Tibial nerve (tissue), 4 donors: ENCODE measurements around the gene CCL3. TPM values are rescaled to one million over a fixed set of nuclear protein-coding genes. Genes with fewer than 3 reads are reported as not detected.
"Not testable (repeated sequence)": the region's sequence is repeated elsewhere in the genome, so short reads cannot be mapped to it uniquely, and the experiment has no call there.

Source experiments
- DNase-seq, 2 donors: peaks; one replicate each; pipeline ENCODE4 v3.0.0-alpha.2; 2019; ENCODE audit warnings: low spot score in 2 of 2
- H3K27ac ChIP-seq, 4 donors: fragments of 200-600 bp; sonication (generic) in 3 of 4; one replicate each; pipeline ENCODE4 v1.5.1; 2017 to 2019; ENCODE audit warnings: mild to moderate bottlenecking in 1 of 4
- H3K27me3 ChIP-seq, 2 donors: fragments of 200-600 bp; sonication (generic) in 1 of 2; one replicate each; pipeline versions ENCODE4 v1.5.1 to v1.6.0; 2017 to 2019
- H3K36me3 ChIP-seq, 3 donors: fragments of 200-600 bp; sonication (generic); one replicate each; pipeline ENCODE4 v1.5.1; 2018 to 2019
- H3K4me1 ChIP-seq, 4 donors: fragments of 200-600 bp; sonication (generic) in 3 of 4; one replicate each; pipeline ENCODE4 v1.5.1; 2017 to 2019
- H3K4me3 ChIP-seq, 4 donors: fragments of 200-600 bp; sonication (generic) in 3 of 4; one replicate each; pipeline ENCODE4 v1.5.1; 2017 to 2019; ENCODE audit warnings: mild to moderate bottlenecking in 1 of 4, moderate library complexity in 1 of 4
- H3K9me3 ChIP-seq, 4 donors: fragments of 200-600 bp; sonication (generic) in 3 of 4; one replicate each; pipeline ENCODE4 v1.5.1; 2017 to 2019
- EP300 ChIP-seq, 2 donors: sonication (generic); formaldehyde crosslinking; IDR thresholded peaks; one replicate each; pipeline ENCODE4 v1.6.1; 2017; ENCODE audit warnings: antibody characterized with exemption in 2 of 2, mild to moderate bottlenecking in 1 of 2
- POLR2A ChIP-seq, 2 donors: fragments of 450-650 bp; IDR thresholded peaks; one replicate each; pipeline ENCODE4 v1.6.1; 2017; ENCODE audit warnings: antibody characterized with exemption in 2 of 2, mild to moderate bottlenecking in 2 of 2, moderate library complexity in 2 of 2
- WGBS, 2 donors: methylation state at CpG; one replicate each; pipeline ENCODE4 v1.1.5; 2018; 5-methylcytosine and 5-hydroxymethylcytosine counted together
- total RNA-seq, 4 donors: library from RNA; depleted of rRNA; stranded (reverse); fragments of >200 nt; gene quantifications; one replicate each; pipeline ENCODE4 v1.1.0, GENCODE V29; 2016
- TF ChIP-seq, protein P1 (sequence below), 5 experiments: fragments of 200-600 bp in 3 of 5; fragments of 450-650 bp in 2 of 5; sonication (generic) in 3 of 5; IDR thresholded peaks; one replicate each; pipeline ENCODE4 v1.5.1; 2016 to 2019; ENCODE audit warnings: antibody characterized with exemption in 5 of 5, mild to moderate bottlenecking in 3 of 5, moderate library complexity in 2 of 5

The CCL3 gene
- total RNA-seq, 4 donors from 2014 or later, result 3.6 TPM; not detected in 3

DNA sequence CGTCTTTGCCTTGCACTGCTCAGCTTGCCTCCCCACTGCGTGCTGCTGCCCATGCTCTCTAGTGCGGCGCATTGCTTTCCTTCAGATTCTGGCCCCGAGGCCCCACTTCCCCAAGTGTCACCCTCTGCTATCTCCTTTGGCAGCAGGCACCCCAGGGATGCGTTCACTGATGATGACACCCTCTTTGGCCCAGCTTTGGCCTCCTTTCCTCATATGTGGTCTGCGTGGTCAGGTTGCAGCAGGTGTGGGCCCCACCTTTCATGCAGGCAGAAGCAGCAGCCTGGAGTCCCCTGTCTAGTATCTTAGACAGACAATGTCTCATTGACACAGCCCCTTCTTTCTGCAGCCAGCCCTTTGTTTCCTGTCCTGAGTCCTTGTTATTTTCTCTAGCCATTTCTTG, 4.8 kb upstream of the CCL3 start:
- no peaks in the 10 kb centered on the region for H3K9me3 ChIP-seq
- H3K27ac ChIP-seq, result no peak overlapping the region
- no peak for TF ChIP-seq POLR2A (IDR thresholded peaks at IDR 0.05)
- no peak for TF ChIP-seq EP300 (IDR thresholded peaks at IDR 0.05)
- H3K27me3 ChIP-seq, result peaks cover 0 to 5% of the 10 kb centered on the region in 2 donors
- no peaks in the 10 kb centered on the region for H3K4me1 ChIP-seq
- DNase-seq, result no peak
- 85 to 88% methylated on average over 5 to 7 of the region's 7 CpGs for WGBS, 2 donors
- H3K4me3 ChIP-seq, result no peak overlapping the region
- H3K36me3 ChIP-seq, result no peaks in the 10 kb centered on the region

DNA sequence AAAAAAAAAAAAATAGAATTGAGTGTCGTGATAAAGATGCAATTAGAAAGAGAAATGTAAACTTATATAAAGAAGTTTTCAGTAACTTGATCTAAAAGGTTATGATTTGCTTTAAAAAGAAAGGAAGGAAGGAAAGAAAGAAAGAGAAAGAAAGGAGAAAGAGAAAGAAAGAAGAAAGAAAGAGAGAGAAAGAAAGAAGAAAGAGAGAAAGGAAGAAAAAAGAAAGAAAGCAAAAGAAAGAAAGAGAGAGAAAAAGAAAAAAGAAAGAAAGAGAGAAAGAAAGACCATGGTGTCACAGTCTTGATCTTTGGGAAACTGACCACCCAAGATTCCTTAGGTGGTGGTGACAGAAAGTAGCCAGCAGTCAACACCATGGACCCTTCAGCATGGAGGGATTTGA, 4.3 kb upstream of the CCL3 start:
- Histone ChIP-seq H3K27me3 (peaks cover 0 to 5% of the 10 kb centered on the region in 2 donors), H3K27ac (no peak overlapping the region), H3K9me3 (no peaks in the 10 kb centered on the region), H3K4me3 (no peak overlapping the region), H3K4me1 (no peaks in the 10 kb centered on the region), H3K36me3 (no peaks in the 10 kb centered on the region)
- DNase-seq, result no peak
- TF ChIP-seq, protein P1, sequence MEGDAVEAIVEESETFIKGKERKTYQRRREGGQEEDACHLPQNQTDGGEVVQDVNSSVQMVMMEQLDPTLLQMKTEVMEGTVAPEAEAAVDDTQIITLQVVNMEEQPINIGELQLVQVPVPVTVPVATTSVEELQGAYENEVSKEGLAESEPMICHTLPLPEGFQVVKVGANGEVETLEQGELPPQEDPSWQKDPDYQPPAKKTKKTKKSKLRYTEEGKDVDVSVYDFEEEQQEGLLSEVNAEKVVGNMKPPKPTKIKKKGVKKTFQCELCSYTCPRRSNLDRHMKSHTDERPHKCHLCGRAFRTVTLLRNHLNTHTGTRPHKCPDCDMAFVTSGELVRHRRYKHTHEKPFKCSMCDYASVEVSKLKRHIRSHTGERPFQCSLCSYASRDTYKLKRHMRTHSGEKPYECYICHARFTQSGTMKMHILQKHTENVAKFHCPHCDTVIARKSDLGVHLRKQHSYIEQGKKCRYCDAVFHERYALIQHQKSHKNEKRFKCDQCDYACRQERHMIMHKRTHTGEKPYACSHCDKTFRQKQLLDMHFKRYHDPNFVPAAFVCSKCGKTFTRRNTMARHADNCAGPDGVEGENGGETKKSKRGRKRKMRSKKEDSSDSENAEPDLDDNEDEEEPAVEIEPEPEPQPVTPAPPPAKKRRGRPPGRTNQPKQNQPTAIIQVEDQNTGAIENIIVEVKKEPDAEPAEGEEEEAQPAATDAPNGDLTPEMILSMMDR (IDR thresholded peaks at IDR 0.05), result no peak
- TF ChIP-seq POLR2A (IDR thresholded peaks at IDR 0.05) (no peak), EP300 (IDR thresholded peaks at IDR 0.05) (no peak)
- WGBS, 2 donors, result 90% methylated on average over 1 of the region's 1 CpG

DNA sequence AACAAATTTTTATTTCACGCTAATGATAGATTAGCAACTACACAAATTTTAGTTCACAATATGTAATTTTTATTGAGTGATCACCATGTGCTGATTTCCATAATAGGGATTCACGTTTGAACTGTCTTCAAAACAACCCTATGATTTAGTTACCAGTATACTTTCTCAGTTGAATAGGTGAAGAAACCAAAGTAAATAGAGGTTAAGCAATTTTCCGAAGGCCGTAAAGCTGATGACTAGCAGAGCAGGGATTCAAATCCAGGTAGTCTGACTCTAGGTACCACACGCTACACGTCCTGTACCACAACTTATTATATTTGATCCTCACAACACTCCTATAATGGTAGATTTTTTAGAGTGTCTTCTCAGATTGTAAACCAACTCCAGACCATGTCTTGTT, 2.8 kb upstream of the CCL3 start:
- H3K4me3 ChIP-seq, H3K4me1 ChIP-seq, H3K27ac ChIP-seq, H3K36me3 ChIP-seq, DNase-seq, H3K9me3 ChIP-seq, H3K27me3 ChIP-seq: not testable (repeated sequence)
- WGBS, 2 donors, result 77 to 83% methylated on average over 6 of the region's 6 CpGs

DNA sequence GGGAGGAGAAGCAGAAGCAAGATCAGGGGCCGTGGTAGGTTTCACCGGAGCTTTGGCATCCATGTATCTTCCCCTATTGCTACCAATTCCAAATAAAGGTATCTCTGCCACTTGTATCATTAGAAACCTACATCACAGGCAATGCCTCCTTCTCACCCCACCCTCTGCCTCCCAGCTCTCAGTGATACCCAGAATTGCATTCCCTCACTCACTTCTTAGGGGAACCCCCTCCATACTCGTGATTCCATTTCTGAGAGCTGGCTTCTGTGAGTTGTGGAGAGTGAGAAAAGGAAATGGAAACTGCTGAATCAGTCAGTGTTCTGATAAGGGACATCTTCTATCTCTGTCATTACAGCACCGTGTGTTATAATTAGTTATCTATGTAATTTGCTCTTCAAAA, 2.3 kb upstream of the CCL3 start:
- no peak overlapping the region for H3K27ac ChIP-seq
- no peaks in the 10 kb centered on the region for H3K9me3 ChIP-seq
- no peak for DNase-seq
- H3K36me3 ChIP-seq, result no peaks in the 10 kb centered on the region
- WGBS, 2 donors, result 70 to 75% methylated on average over 4 of the region's 4 CpGs
- no peak overlapping the region for H3K4me3 ChIP-seq
- H3K4me1 ChIP-seq, result no peaks in the 10 kb centered on the region
- TF ChIP-seq POLR2A (IDR thresholded peaks at IDR 0.05) (no peak), EP300 (IDR thresholded peaks at IDR 0.05) (no peak)
- TF ChIP-seq, protein P1 (IDR thresholded peaks at IDR 0.05), result no peak
- peaks cover 0 to 5% of the 10 kb centered on the region in 2 donors for H3K27me3 ChIP-seq

DNA sequence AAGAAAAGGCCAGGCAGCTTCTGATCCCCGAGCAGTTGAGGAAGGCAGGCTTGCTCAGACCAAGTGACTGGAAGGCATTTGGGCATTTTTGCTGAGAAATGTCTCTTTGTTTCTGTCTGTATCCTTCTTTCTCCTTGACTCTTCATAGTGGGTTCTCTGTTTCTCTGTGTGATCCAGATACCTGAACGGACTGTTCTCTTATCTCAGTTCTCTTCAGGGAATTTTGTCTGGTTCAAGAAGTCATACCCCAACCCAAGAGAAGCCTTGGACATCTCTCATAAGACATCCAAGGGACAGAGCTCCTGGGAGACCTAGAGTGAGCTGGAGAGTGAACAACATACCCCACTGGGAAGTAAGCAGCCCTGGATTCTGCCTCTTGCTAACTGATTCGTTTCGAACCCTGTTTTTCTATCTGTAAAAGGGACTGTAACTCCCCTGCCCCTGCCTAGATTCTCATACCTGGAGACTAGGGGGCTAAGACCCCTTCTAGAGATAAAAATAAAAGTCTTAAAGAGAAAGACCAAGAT, 541 bp downstream of the CCL3 start:
- H3K27ac ChIP-seq, result no peak overlapping the region
- TF ChIP-seq EP300 (IDR thresholded peaks at IDR 0.05), result no peak
- TF ChIP-seq, protein P1 (IDR thresholded peaks at IDR 0.05), result no peak
- TF ChIP-seq POLR2A (IDR thresholded peaks at IDR 0.05), result no peak
- no peaks in the 10 kb centered on the region for H3K36me3 ChIP-seq
- no peaks in the 10 kb centered on the region for H3K4me1 ChIP-seq
- WGBS, 2 donors, result 69 to 74% methylated on average over 4 of the region's 4 CpGs
- no peak overlapping the region for H3K4me3 ChIP-seq
- no peaks in the 10 kb centered on the region for H3K9me3 ChIP-seq
- H3K27me3 ChIP-seq, result peaks cover 0 to 5% of the 10 kb centered on the region in 2 donors
- no peak for DNase-seq

DNA sequence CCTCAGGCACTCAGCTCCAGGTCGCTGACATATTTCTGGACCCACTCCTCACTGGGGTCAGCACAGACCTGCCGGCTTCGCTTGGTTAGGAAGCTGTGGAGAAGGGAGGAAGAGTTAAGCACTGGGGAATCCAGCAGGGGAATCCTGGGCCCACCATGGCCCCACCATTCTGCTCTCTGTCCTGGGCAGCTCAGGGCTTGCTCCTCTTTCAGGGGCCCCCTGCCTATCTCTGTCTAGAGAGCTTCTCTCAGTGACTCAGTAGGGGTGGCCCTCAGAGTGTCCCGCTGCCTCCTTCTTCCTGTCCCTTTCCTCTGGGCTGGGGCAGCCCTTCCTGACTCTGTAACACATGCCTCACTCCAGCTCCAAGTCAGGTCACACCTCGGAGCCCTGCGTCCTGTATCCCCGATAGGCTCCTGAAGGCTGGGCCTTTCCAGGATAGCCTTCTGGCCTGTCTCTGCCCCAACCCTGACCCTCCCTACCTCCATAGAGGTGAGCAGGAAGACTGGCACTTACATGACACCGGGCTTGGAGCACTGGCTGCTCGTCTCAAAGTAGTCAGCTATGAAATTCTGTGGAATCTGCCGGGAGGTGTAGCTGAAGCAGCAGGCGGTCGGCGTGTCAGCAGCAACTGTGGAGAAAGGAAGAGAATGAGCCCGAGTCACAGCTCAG, 1.1 kb downstream of the CCL3 start:
- 72 to 74% methylated on average over 12 to 14 of the region's 14 CpGs for WGBS, 2 donors
- DNase-seq, result no peak
- Histone ChIP-seq H3K27ac (no peak overlapping the region), H3K4me1 (no peaks in the 10 kb centered on the region), H3K4me3 (no peak overlapping the region), H3K36me3 (no peaks in the 10 kb centered on the region), H3K27me3 (peaks cover 0 to 5% of the 10 kb centered on the region in 2 donors), H3K9me3 (no peaks in the 10 kb centered on the region)
- no peak for TF ChIP-seq EP300 (IDR thresholded peaks at IDR 0.05)
- TF ChIP-seq POLR2A (IDR thresholded peaks at IDR 0.05), result no peak
- TF ChIP-seq, protein P1 (IDR thresholded peaks at IDR 0.05), result no peak

DNA sequence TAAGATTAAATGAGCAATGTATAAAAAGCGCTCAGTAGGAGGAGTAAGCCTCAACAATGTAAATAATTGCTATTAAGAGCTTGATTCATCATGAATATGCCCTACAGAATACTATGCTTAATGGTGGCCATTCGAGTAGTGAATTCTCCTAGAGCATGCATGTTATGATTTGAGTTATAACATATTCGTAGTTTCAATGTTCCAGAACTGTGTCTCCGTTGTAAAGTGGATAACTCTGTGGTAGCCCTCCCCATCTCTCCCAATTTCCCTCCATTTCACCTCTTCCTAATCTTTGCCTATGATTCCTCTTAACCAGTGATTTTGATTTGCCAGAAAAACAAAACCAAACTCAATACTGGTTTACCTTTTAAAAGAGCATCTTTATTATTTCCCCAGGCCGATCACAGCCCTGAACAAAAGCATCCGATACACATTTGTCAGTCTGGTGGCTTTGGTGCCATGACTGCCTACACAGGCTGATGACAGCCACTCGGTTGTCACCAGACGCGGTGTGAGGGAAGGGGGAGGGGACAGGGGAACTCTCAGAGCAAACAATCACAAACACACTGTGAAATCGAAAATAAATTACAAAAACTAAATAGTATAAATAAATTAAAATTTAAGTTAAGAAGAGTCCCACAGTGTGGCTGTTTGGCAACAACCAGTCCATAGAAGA, 1.9 kb downstream of the CCL3 start:
- not testable (repeated sequence) for H3K4me3 ChIP-seq, H3K27me3 ChIP-seq, DNase-seq, H3K27ac ChIP-seq, H3K9me3 ChIP-seq, H3K4me1 ChIP-seq, H3K36me3 ChIP-seq
- WGBS, 2 donors, result 83 to 84% methylated on average over 10 of the region's 10 CpGs

DNA sequence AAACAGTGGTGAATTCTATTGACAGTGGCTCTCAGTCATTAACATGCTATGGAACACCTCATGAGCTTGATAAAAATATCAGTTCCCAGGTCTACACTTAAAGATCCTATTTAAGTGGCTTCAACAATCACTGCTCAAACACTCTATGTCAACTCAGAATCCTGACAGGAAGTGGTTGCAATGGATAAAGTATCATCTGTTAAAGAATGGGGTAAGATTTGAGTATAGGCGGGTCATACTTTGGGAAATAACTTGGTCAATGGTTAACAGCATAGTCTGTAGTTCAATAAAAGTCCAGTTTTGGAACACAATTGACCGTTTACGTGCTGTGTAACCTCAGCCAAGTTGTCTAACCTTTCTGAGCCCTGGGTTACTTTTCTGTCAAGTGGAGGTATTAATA, 2.5 kb downstream of the CCL3 start:
- not testable (repeated sequence) for H3K36me3 ChIP-seq, H3K4me3 ChIP-seq, H3K27me3 ChIP-seq, H3K4me1 ChIP-seq, H3K27ac ChIP-seq, H3K9me3 ChIP-seq, DNase-seq
- WGBS, 2 donors, result 60 to 82% methylated on average over 3 of the region's 3 CpGs
